Hepatocyte (in vitro differentiated cells): ENCODE results near the gene DISC1. TPM values are rescaled to one million over a fixed set of nuclear protein-coding genes. Genes with fewer than 3 reads are reported as not detected.

Experiments used
- DNase-seq: peaks from one replicate; pipeline ENCODE4 v3.0.0-alpha.2; 2016; ENCODE audit warnings: low spot score
- H2AFZ ChIP-seq: fragments of 200-600 bp; sonication (generic); 2 replicates; pipeline ENCODE4 v1.6.0; 2016; ENCODE audit warnings: antibody characterized with exemption, mild to moderate bottlenecking
- H3K27ac ChIP-seq: fragments of 200-600 bp; sonication (generic); 2 replicates; pipeline ENCODE4 v1.5.1; 2016; ENCODE audit warnings: mild to moderate bottlenecking
- H3K27me3 ChIP-seq: fragments of 200-600 bp; sonication (generic); 2 replicates; pipeline ENCODE4 v1.6.1; 2016
- H3K36me3 ChIP-seq: fragments of 200-600 bp; sonication (generic); replicated peaks from 2 replicates; pipeline ENCODE4 v1.5.1; 2016; ENCODE audit warnings: low read depth; ENCODE audit not compliant: insufficient read depth
- H3K4me1 ChIP-seq: fragments of 200-600 bp; sonication (generic); 2 replicates; pipeline ENCODE4 v1.5.1; 2016; ENCODE audit warnings: mild to moderate bottlenecking, moderate library complexity; ENCODE audit not compliant: insufficient read depth
- H3K4me2 ChIP-seq: fragments of 200-600 bp; sonication (generic); 2 replicates; pipeline ENCODE4 v1.6.0; 2016
- H3K4me3 ChIP-seq: fragments of 200-600 bp; sonication (generic); 2 replicates; pipeline ENCODE4 v1.5.1; 2016; ENCODE audit warnings: mild to moderate bottlenecking
- H3K79me2 ChIP-seq: fragments of 200-600 bp; sonication (generic); 2 replicates; pipeline ENCODE4 v1.6.0; 2017; ENCODE audit warnings: mild to moderate bottlenecking
- H3K9me2 ChIP-seq: fragments of 200-600 bp; sonication (generic); replicated peaks from 2 replicates; pipeline ENCODE4 v1.6.0; 2017; ENCODE audit warnings: mild to moderate bottlenecking; ENCODE audit not compliant: insufficient read depth
- H3K9me3 ChIP-seq: fragments of 200-600 bp; sonication (generic); 2 replicates; pipeline ENCODE4 v1.5.1; 2016; ENCODE audit warnings: low read depth, mild to moderate bottlenecking
- H4K20me1 ChIP-seq: fragments of 200-600 bp; sonication (generic); 2 replicates; pipeline ENCODE4 v1.6.0; 2016; ENCODE audit warnings: mild to moderate bottlenecking; ENCODE audit not compliant: insufficient read depth, poor library complexity, severe bottlenecking
- CTCF ChIP-seq: fragments of 200-600 bp; sonication (generic); IDR thresholded peaks from 2 replicates; pipeline ENCODE4 v1.5.1; 2016; ENCODE audit warnings: antibody characterized with exemption, mild to moderate bottlenecking; ENCODE audit not compliant: poor library complexity
- EZH2 ChIP-seq: fragments of 200-600 bp; sonication (generic); IDR thresholded peaks from 2 replicates; pipeline ENCODE4 v1.6.1; 2016; ENCODE audit warnings: antibody characterized with exemption, mild to moderate bottlenecking, borderline replicate concordance
- EZH2phosphoT487 ChIP-seq: fragments of 200-600 bp; sonication (generic); IDR thresholded peaks from one replicate; pipeline ENCODE4 v1.6.1; 2018; ENCODE audit warnings: antibody characterized with exemption, mild to moderate bottlenecking, low read depth, moderate library complexity; ENCODE audit not compliant: unreplicated experiment, severe bottlenecking
- whole genome bisulfite sequencing: methylation state at CpG from one replicate; pipeline ENCODE4 v1.1.6; 2016; ENCODE audit warnings: low lambda C conversion rate; ENCODE audit errors: missing lambda C conversion rate; 5-methylcytosine and 5-hydroxymethylcytosine counted together
- polyA plus RNA-seq: library from polyadenylated mRNA; unstranded; fragments of >200 nt; fragmentation: Nextera tagmentation; extraction: Ambion mirVana; gene quantifications from 2 replicates; pipeline ENCODE4 v1.2.1, GENCODE V29; 2016
- total RNA-seq: library from RNA; depleted of rRNA; stranded (reverse); fragments of >200 nt; gene quantifications from 2 replicates; pipeline ENCODE4 v1.2.3, GENCODE V29; 2014

The DISC1 gene
- total and polyA plus RNA-seq, 2 experiments from 2014 or later: 3.0 to 4.7 TPM

- H3K9me3 ChIP-seq: no peaks in the 10 kb centered on the region
- TF ChIP-seq EZH2phosphoT487 (no peak), CTCF (no peak), EZH2 (no peak)
- peaks cover 6% of the 10 kb centered on the region for H3K27me3 ChIP-seq
- no peak overlapping the region for H3K27ac ChIP-seq
- no peaks in the 10 kb centered on the region for H3K79me2 ChIP-seq
- no peaks in the 10 kb centered on the region for H3K9me2 ChIP-seq
- H2AFZ ChIP-seq: no peak overlapping the region
- no peak overlapping the region for H3K4me3 ChIP-seq
- no peaks in the 10 kb centered on the region for H4K20me1 ChIP-seq
- no peaks in the 10 kb centered on the region for H3K36me3 ChIP-seq
- no peak for DNase-seq
- 75% methylated on average over 4 of the region's 4 CpGs for WGBS
- no peaks in the 10 kb centered on the region for H3K4me1 ChIP-seq
- H3K4me2 ChIP-seq: no peak overlapping the region
Measured at GRCh38 chr1:231606712-231607111, 19.9 kb upstream of the DISC1 start.

DNA sequence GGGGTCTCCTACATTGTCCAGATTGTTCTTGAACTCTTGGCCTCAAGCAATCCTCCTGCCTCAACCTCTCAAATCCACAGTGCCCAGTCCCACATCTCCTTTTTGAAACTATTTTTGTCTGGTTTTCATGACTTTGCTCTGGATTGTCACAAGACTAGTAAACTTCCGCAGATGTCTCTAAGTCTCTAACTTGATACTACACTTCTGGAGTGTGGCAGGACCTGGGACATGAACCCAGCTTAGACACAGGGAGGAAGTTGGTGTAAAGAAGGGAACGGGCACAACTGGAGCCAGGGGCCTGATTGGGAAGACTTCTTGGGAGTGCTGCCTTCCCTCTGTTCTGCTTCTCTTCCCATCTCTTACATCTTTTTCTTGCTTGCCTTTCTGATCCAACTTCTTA is 16.2 kb upstream of the DISC1 start:
- Histone ChIP-seq H2AFZ (no peak overlapping the region), H3K27ac (no peak overlapping the region), H3K79me2 (no peaks in the 10 kb centered on the region), H3K36me3 (no peaks in the 10 kb centered on the region), H3K4me3 (no peak overlapping the region), H3K9me3 (no peaks in the 10 kb centered on the region), H3K9me2 (no peaks in the 10 kb centered on the region), H3K4me2 (no peak overlapping the region), H4K20me1 (no peaks in the 10 kb centered on the region), H3K27me3 (peaks cover 6% of the 10 kb centered on the region), H3K4me1 (no peaks in the 10 kb centered on the region)
- TF ChIP-seq EZH2: no peak
- no peak for TF ChIP-seq CTCF
- TF ChIP-seq EZH2phosphoT487: no peak
- WGBS: 91% methylated on average over 2 of the region's 2 CpGs
- no peak for DNase-seq

GRCh38 chr1:231611111-231611510 is 15.5 kb upstream of the DISC1 start:
- Histone ChIP-seq H3K4me1 (no peaks in the 10 kb centered on the region), H3K9me2 (no peaks in the 10 kb centered on the region), H3K4me2 (no peak overlapping the region), H3K9me3 (no peaks in the 10 kb centered on the region), H3K27me3 (peaks cover 6% of the 10 kb centered on the region), H2AFZ (no peak overlapping the region), H3K36me3 (no peaks in the 10 kb centered on the region), H3K79me2 (no peaks in the 10 kb centered on the region), H3K27ac (no peak overlapping the region), H3K4me3 (no peak overlapping the region), H4K20me1 (no peaks in the 10 kb centered on the region)
- 87% methylated on average over 5 of the region's 5 CpGs for WGBS
- no peak for TF ChIP-seq EZH2phosphoT487
- DNase-seq: no peak

GRCh38 chr1:231611851-231612250 is 14.7 kb upstream of the DISC1 start:
- no peak for DNase-seq
- no peaks in the 10 kb centered on the region for H3K9me3 ChIP-seq
- no peak overlapping the region for H3K4me3 ChIP-seq
- H3K4me1 ChIP-seq: no peaks in the 10 kb centered on the region
- no peaks in the 10 kb centered on the region for H4K20me1 ChIP-seq
- H3K27ac ChIP-seq: no peak overlapping the region
- no peak overlapping the region for H2AFZ ChIP-seq
- TF ChIP-seq CTCF (no peak), EZH2phosphoT487 (no peak), EZH2 (no peak)
- H3K4me2 ChIP-seq: no peak overlapping the region
- H3K79me2 ChIP-seq: no peaks in the 10 kb centered on the region
- no peaks in the 10 kb centered on the region for H3K36me3 ChIP-seq
- no peaks in the 10 kb centered on the region for H3K9me2 ChIP-seq
- peaks cover 6% of the 10 kb centered on the region for H3K27me3 ChIP-seq
- 84% methylated on average over 5 of the region's 5 CpGs for WGBS
